Measurements from ENCODE around the gene ADGRL1. TPM values are rescaled to one million over a fixed set of nuclear protein-coding genes. Genes with fewer than 3 reads are reported as not detected.

ADGRL1 gene
- total and polyA plus RNA-seq, 10 of the 15 experiments (the other 5 are each of a cell fraction or from before 2014, with no cell fraction given): 0.05 to 4.8 (median 0.71) TPM

DNA sequence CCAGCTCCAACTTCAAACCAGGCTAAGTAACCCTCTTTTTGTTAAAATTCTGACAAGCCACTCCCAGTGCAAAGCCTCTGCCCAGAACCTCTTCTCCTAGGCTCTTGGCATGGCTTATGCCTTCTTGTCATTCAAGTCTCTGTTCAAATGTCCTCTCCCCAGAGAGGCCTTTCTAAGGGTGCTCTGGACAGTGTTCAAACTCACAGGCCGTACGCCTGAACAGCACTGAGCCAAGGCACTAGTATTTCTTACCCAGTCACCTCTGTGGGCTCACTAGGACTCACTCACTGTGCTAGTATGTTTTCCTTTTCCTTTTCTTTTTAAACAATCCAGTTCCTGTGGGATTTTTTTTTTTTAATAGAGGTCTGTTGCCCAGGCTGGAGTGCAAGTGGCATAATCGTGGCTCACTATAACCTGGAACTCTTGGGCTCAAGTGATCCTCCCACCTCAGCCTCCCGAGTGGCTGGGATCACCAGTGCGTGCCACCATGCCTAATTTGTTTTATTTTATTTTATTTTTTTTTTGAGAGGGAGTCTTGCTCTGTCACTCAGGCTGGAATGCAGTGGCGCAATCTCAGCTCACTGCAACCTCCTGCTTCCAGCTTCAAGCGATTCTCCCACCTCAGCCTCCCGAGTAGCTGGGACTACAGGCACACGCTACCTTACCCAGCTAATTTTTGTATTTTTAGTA is 67.2 kb downstream of the ADGRL1 start (continued):
- TF ChIP-seq NRF1 (conservative IDR thresholded peaks at IDR 0.05; ENCODE audit: low read depth, low read length) (no peak), BHLHE40 (IDR thresholded peaks at IDR 0.05; ENCODE audit: borderline replicate concordance in 1 of 2, low read depth in 2 of 2, low read length in 1 of 2) (no peak), HDGF (IDR thresholded peaks at IDR 0.05) (no peak)

DNA sequence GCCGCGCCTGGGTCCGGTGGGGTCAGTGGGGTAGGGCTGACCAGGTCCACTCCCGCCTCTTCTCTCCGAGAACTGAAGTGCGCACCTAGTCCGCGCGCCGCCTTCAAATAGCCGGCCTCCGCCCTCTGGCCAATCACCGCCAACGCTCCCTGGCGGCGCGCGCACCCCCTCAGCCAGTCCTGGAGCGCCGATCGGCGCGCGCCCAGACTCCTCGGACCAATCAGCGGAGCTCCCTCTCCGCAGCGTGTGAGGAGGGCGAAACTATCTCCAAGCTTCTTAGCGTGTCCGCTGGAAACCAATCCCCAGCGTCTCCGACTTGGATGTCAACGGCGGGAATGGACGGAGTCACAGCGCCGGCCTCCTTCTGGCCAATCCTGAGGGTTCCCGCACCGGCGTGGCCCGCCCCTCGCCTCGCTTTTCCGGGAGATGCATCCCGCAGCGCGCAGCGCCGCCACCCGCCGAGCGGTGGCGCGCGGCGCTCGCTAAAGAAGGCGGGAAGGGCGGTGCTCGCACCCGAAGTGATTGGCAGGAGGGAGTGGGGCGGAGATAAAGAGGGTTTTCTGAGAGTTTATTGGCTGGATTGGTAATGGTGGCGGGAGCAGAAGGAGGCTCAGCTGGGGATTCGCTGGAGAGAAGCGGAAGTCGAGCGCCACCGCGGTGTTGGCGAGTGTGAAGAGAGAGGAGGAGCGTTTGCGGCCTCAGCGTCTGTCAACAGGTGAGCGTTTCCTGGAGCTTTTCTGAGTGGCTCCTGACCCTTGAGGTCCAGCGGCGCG is 69.3 kb downstream of the ADGRL1 start, which contains the start of gene ASF1B:
Gene ASF1B, minus strand, starts transcription at position 81 of the 773 bp plus-strand sequence. CDS start 133 bp downstream, outside the sequence.
- BruUV-seq (replicated peaks): no TSS peak
- 0 out of 2 replicates have a peak, but pooled peaks cover 8% of the 10 kb centered on the region for H3K4me1 ChIP-seq (ENCODE audit: control insufficient read depth, insufficient read depth, low read length)
- RAD21 ChIA-PET (ENCODE audit: unreplicated experiment): interaction anchor here (0.5 to 3.1 kb wide), 44 partner anchors 9 to 388 kb away, joined by 3 to 27 read pairs (median 5); partner anchors contain the start of genes BRME1, CC2D1A, DNAJB1 and IL27RA
- POLR2A ChIA-PET: interaction anchor here (0.6 to 1.5 kb wide), 20 partner anchors 19 to 386 kb away, joined by 3 to 12 read pairs (median 4); partner anchors contain the start of genes DNAJB1 and PRKACA
- H3K27me3 ChIP-seq (replicated peaks in 1 of 2; ENCODE audit: control insufficient read depth in 2 of 2, insufficient read depth in 2 of 2, low read length in 1 of 2): no peaks in the 10 kb centered on the region
- intact Hi-C loops (cut with micrococcal nuclease; ENCODE audit: unreplicated experiment) (loop anchor here (2.0 to 5.0 kb wide), 5 partner anchors 56 to 344 kb away; no protein-coding TSS in a partner anchor), in situ Hi-C loops (cut with MboI) (no loop called here)
- peak; percentile 93 for ATAC-seq
- WGBS (ENCODE audit: insufficient coverage, insufficient replicate concordance, low lambda C conversion rate, missing lambda C conversion rate): under 1% methylated on average over 78 of the region's 78 CpGs
- CTCF ChIA-PET: interaction anchor here (0.5 to 4.3 kb wide), 71 partner anchors 8 to 550 kb away, joined by 3 to 43 read pairs (median 4); partner anchors contain the start of genes MISP3, NANOS3, PALM3 and PKN1
- H3K9ac ChIP-seq (ENCODE audit: control insufficient read depth, insufficient read depth, low read length): peak within 1 kb of the TSS; percentile 83
- H3K79me2 ChIP-seq (ENCODE audit: control insufficient read depth, insufficient read depth, low read length): peaks cover 29% of the 10 kb centered on the region
- H3K27ac ChIP-seq (ENCODE audit: control insufficient read depth, insufficient read depth): peak within 1 kb of the TSS; percentile 79
- H3K9me3 ChIP-seq (replicated peaks; ENCODE audit: control insufficient read depth, insufficient read depth, low read length): no peaks in the 10 kb centered on the region
- H3K4me2 ChIP-seq (ENCODE audit: control insufficient read depth, insufficient read depth): peak within 1 kb of the TSS; percentile 88
- H2AFZ ChIP-seq (ENCODE audit: control insufficient read depth, low read depth, low read length): peak within 1 kb of the TSS; percentile 84
- SMC1A ChIA-PET (ENCODE audit: uncharacterized antibody, unreplicated experiment): interaction anchor here (0.6 to 2.5 kb wide), 21 partner anchors 9 to 350 kb away, joined by 3 to 18 read pairs (median 4); partner anchors contain the start of gene PRKACA
- H3K36me3 ChIP-seq (ENCODE audit: control insufficient read depth in 2 of 2, insufficient read depth in 2 of 2, low read length in 1 of 2): peaks cover 0 to 4% of the 10 kb centered on the region in 2 experiments; a peak in 1 of 4 replicates
- peak; percentile 97 for FAIRE-seq
- H4K20me1 ChIP-seq (ENCODE audit: control insufficient read depth, insufficient read depth): no peaks in the 10 kb centered on the region
- peak within 1 kb of the TSS; percentile 98 for H3K4me3 ChIP-seq
- DNase-seq (ENCODE audit: low read depth, low spot score): peak; percentile 99
- TF ChIP-seq PML (IDR thresholded peaks at IDR 0.05; ENCODE audit: low read length) (no peak), KDM1A (IDR thresholded peaks at IDR 0.05; ENCODE audit: borderline replicate concordance) (no peak), SIX5 (IDR thresholded peaks at IDR 0.05; ENCODE audit: low read depth, low read length, severe bottlenecking) (no peak), ZNF622 (IDR thresholded peaks at IDR 0.05) (no peak), NBN (IDR thresholded peaks at IDR 0.05) (no peak), NFYA (IDR thresholded peaks at IDR 0.05; ENCODE audit: borderline replicate concordance, low read depth, low read length) (peak; percentile 22; the same call in 1 of the 2 replicates), PAX5 (IDR thresholded peaks at IDR 0.05; ENCODE audit: borderline replicate concordance, low read depth, low read length) (no peak), FOS (IDR thresholded peaks at IDR 0.05; ENCODE audit: borderline replicate concordance, extremely low read depth, insufficient read length) (peak; percentile 70), ZNF217 (IDR thresholded peaks at IDR 0.05) (no peak), FOXK2 (IDR thresholded peaks at IDR 0.05) (peak; percentile 69), MYB (IDR thresholded peaks at IDR 0.05; ENCODE audit: borderline replicate concordance, low read depth, low read length) (no peak), NR2C2 (IDR thresholded peaks at IDR 0.05; ENCODE audit: borderline replicate concordance, control insufficient read depth, insufficient read length, low read depth) (no peak), CHD2 (IDR thresholded peaks at IDR 0.05; ENCODE audit: borderline replicate concordance, low read depth, low read length) (peak; percentile 91), EZH2 (IDR thresholded peaks at IDR 0.05; ENCODE audit: borderline replicate concordance, control insufficient read depth, low read depth, low read length) (no peak), NFIC (IDR thresholded peaks at IDR 0.05; ENCODE audit: low read depth, low read length) (no peak), NR2F1 (conservative IDR thresholded peaks at IDR 0.05) (no peak; the same call in 1 of the 2 replicates), NR2C1 (IDR thresholded peaks at IDR 0.05) (no peak)
- TF ChIP-seq, protein P1, sequence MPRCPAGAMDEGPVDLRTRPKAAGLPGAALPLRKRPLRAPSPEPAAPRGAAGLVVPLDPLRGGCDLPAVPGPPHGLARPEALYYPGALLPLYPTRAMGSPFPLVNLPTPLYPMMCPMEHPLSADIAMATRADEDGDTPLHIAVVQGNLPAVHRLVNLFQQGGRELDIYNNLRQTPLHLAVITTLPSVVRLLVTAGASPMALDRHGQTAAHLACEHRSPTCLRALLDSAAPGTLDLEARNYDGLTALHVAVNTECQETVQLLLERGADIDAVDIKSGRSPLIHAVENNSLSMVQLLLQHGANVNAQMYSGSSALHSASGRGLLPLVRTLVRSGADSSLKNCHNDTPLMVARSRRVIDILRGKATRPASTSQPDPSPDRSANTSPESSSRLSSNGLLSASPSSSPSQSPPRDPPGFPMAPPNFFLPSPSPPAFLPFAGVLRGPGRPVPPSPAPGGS (IDR thresholded peaks at IDR 0.05; ENCODE audit: borderline replicate concordance, insufficient read depth, low read depth, low read length, poor library complexity, severe bottlenecking): no peak

Measured in GM12878 (cell line).